Liver (tissue), 9 donors: ENCODE measurements around the gene SARDH. TPM values are rescaled to one million over a fixed set of nuclear protein-coding genes. Genes with fewer than 3 reads are reported as not detected.

Experiments
- DNase-seq: peaks from one replicate; pipeline ENCODE4 v3.0.0-alpha.2; 2017; ENCODE audit warnings: low spot score
- H3K27ac ChIP-seq, 2 donors: one replicate each; pipeline ENCODE4 v1.7.0; 2013; ENCODE audit warnings: inconsistent platforms in 2 of 2, low read length in 2 of 2, control low read depth in 1 of 2, low read depth in 1 of 2, mild to moderate bottlenecking in 1 of 2
- H3K27me3 ChIP-seq, 4 donors: one replicate each; pipeline versions ENCODE4 v1.6.1 to v1.7.0; 2013; ENCODE audit warnings: low read length in 3 of 4, inconsistent platforms in 1 of 4, mild to moderate bottlenecking in 1 of 4, moderate library complexity in 1 of 4; ENCODE audit not compliant: control insufficient read depth in 4 of 4, insufficient read depth in 4 of 4
- H3K36me3 ChIP-seq, 4 donors: one replicate each; pipeline versions ENCODE4 v1.6.1 to v1.7.0; 2013; ENCODE audit warnings: low read length in 3 of 4, mild to moderate bottlenecking in 3 of 4, low read depth in 1 of 4, moderate library complexity in 1 of 4; ENCODE audit not compliant: control insufficient read depth in 4 of 4, insufficient read depth in 3 of 4
- H3K4me1 ChIP-seq, 4 donors: one replicate each; pipeline versions ENCODE4 v1.6.1 to v1.7.0; 2013; ENCODE audit warnings: low read length in 3 of 4, mild to moderate bottlenecking in 3 of 4, moderate library complexity in 1 of 4; ENCODE audit not compliant: control insufficient read depth in 4 of 4, insufficient read depth in 4 of 4
- H3K4me3 ChIP-seq, 3 donors: one replicate each; pipeline versions ENCODE4 v1.6.1 to v1.7.0; 2013; ENCODE audit warnings: low read length in 3 of 3, control low read depth in 1 of 3, low read depth in 1 of 3, mild to moderate bottlenecking in 1 of 3
- H3K9ac ChIP-seq, 2 donors: one replicate each; pipeline ENCODE4 v1.7.0; 2013; ENCODE audit warnings: low read length in 2 of 2, mild to moderate bottlenecking in 2 of 2, moderate library complexity in 2 of 2, control low read depth in 1 of 2, low read depth in 1 of 2
- H3K9me3 ChIP-seq, 4 donors: one replicate each; pipeline versions ENCODE4 v1.6.1 to v1.7.0; 2013; ENCODE audit warnings: low read length in 3 of 4; ENCODE audit not compliant: control insufficient read depth in 4 of 4
- EGR1 ChIP-seq, 2 donors: IDR thresholded peaks; 2 replicates each; pipeline ENCODE4 v1.6.1; 2016 to 2018; ENCODE audit warnings: antibody characterized with exemption in 2 of 2, low read depth in 2 of 2
- FOXA1 ChIP-seq: IDR thresholded peaks from 2 replicates; pipeline ENCODE4 v1.6.1; 2016; ENCODE audit warnings: antibody characterized with exemption
- FOXA2 ChIP-seq: IDR thresholded peaks from 2 replicates; pipeline ENCODE4 v1.6.1; 2016; ENCODE audit warnings: antibody characterized with exemption
- GABPA ChIP-seq, 2 donors: IDR thresholded peaks in 1 of 2; conservative IDR thresholded peaks in 1 of 2; 2 replicates each; pipeline ENCODE4 v1.6.1; 2016; ENCODE audit warnings: antibody characterized with exemption in 2 of 2, mild to moderate bottlenecking in 1 of 2, moderate library complexity in 1 of 2
- HNF4A ChIP-seq, 2 donors: conservative IDR thresholded peaks; 2 replicates each; pipeline ENCODE4 v1.6.1; 2016; ENCODE audit warnings: antibody characterized with exemption in 2 of 2, mild to moderate bottlenecking in 2 of 2
- JUND ChIP-seq, 2 donors: IDR thresholded peaks; 2 replicates each; pipeline ENCODE4 v1.6.1; 2016; ENCODE audit warnings: antibody characterized with exemption in 2 of 2
- NR2F2 ChIP-seq: IDR thresholded peaks from 2 replicates; pipeline ENCODE4 v1.6.1; 2016; ENCODE audit warnings: antibody characterized with exemption
- RAD21 ChIP-seq, 2 donors: IDR thresholded peaks; 2 replicates each; pipeline ENCODE4 v1.6.1; 2016; ENCODE audit warnings: antibody characterized with exemption in 2 of 2, mild to moderate bottlenecking in 2 of 2
- RXRA ChIP-seq, 2 donors: IDR thresholded peaks; 2 replicates each; pipeline ENCODE4 v1.6.1; 2017 to 2018; ENCODE audit warnings: antibody characterized with exemption in 2 of 2, mild to moderate bottlenecking in 1 of 2
- SP1 ChIP-seq: IDR thresholded peaks from 2 replicates; pipeline ENCODE4 v1.6.1; 2018; ENCODE audit warnings: antibody characterized with exemption, mild to moderate bottlenecking
- TAF1 ChIP-seq: conservative IDR thresholded peaks from 2 replicates; pipeline ENCODE4 v1.6.1; 2016; ENCODE audit warnings: antibody characterized with exemption, mild to moderate bottlenecking
- YY1 ChIP-seq: IDR thresholded peaks from 2 replicates; pipeline ENCODE4 v1.6.1; 2016; ENCODE audit warnings: antibody characterized with exemption, mild to moderate bottlenecking
- WGBS: extraction: QIAGEN DNeasy Blood & Tissue Kit; methylation state at CpG from one replicate; pipeline ENCODE4 v1.1.7; 2013; 5-methylcytosine and 5-hydroxymethylcytosine counted together
- polyA plus RNA-seq, 2 donors: library from polyadenylated mRNA; stranded (reverse) in 1 of 2; unstranded in 1 of 2; fragments of 200-250 nt in 1 of 2; fragments of >200 nt in 1 of 2; fragmentation: Nextera tagmentation in 1 of 2; extraction: Ambion mirVana in 1 of 2; gene quantifications; one replicate each; pipeline versions ENCODE4 v1.2.1 to v1.2.3, GENCODE V29; 2013 to 2015
- total RNA-seq, 2 donors: library from RNA; depleted of rRNA; stranded (reverse); fragments of >200 nt; gene quantifications; one replicate each; pipeline ENCODE4 v1.2.3, GENCODE V29; 2014
- TF ChIP-seq, protein P1 (sequence below): IDR thresholded peaks from 2 replicates; pipeline ENCODE4 v1.6.1; 2016; ENCODE audit warnings: antibody characterized with exemption
- TF ChIP-seq, protein P2 (sequence below): fragments of 150-350 bp; IDR thresholded peaks from 2 replicates; pipeline ENCODE4 v1.5.1; 2017; ENCODE audit warnings: improper control_type of control experiment, low read depth, low read length; ENCODE audit not compliant: missing input control
- TF ChIP-seq, protein P3 (sequence below): IDR thresholded peaks from 2 replicates; pipeline ENCODE4 v1.6.1; 2016; ENCODE audit warnings: antibody characterized with exemption, mild to moderate bottlenecking
- TF ChIP-seq, protein P4 (sequence below): IDR thresholded peaks from 2 replicates; pipeline ENCODE4 v1.6.1; 2016; ENCODE audit warnings: antibody characterized with exemption
- donor health status: healthy.
- donor health status: healthy.
- donor health status: healthy.
- donor health status: healthy.
- donor health status: healthy.

Gene SARDH
- total and polyA plus RNA-seq, 4 donors: 53.7 to 291 (median 63.4) TPM

DNA sequence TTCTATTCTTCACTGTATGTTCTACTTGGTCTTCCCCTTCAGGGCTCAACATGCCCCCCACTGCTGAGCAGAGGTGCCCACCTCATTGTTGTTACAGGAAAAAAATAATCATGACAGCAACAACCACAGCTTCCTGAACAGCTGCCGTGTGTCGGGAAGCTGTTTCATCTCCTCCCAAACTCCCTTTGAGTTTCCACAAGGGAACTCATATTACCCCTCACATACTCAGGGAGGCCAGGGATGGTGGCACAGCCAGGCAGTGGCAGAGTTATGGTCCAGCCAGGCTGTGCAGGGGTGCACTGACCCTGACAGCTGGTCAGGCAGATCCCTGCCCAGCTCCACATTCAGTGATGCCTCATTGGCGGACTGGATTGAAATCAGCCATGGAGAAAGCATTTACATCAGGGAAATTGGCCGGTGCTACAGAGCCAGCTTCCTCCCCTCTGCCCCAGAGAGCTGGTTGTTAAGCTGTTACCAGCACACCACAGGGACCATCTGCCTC is 37.3 kb downstream of the SARDH start (continued):
- no peak for TF ChIP-seq FOXA2

DNA sequence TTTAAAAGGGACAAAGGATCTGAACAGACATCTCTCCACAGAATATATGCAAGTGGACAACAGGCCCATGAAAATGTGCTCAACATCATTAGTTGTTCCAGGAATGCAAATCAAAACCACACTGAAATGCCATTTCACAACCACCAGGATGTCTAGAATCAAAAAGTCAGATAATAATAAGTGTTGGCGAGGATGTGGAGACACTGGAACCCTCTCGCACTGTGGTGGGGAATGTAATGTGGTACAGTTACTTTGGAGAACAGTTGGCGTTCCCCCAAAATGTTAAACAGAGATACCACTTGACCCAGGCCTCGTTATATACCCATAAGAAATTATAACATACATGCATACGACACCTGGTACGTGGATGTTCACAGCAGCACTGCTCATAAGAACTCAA is 38.6 kb downstream of the SARDH start:
- Histone ChIP-seq H3K4me3 (no peak overlapping the region), H3K27me3 (no peaks in the 10 kb centered on the region), H3K27ac (no peak overlapping the region), H3K9ac (no peak overlapping the region), H3K9me3 (no peaks in the 10 kb centered on the region), H3K36me3 (peaks cover 11 to 44% (median 18%) of the 10 kb centered on the region in 4 donors), H3K4me1 (peaks cover 0 to 4% (median 0%) of the 10 kb centered on the region in 4 donors)
- 96% methylated on average over 6 of the region's 6 CpGs for WGBS
- no peak for TF ChIP-seq FOXA1
- TF ChIP-seq GABPA (IDR thresholded peaks at IDR 0.05 in 1 of 2, conservative IDR thresholded peaks at IDR 0.05 in 1 of 2): no peak
- no peak for TF ChIP-seq JUND (IDR thresholded peaks at IDR 0.05)
- no peak for TF ChIP-seq RAD21 (IDR thresholded peaks at IDR 0.05)
- no peak for TF ChIP-seq HNF4A (conservative IDR thresholded peaks at IDR 0.05)
- no peak for TF ChIP-seq EGR1 (IDR thresholded peaks at IDR 0.05; ENCODE audit: low read depth in 2 of 2)
- TF ChIP-seq, protein P1, sequence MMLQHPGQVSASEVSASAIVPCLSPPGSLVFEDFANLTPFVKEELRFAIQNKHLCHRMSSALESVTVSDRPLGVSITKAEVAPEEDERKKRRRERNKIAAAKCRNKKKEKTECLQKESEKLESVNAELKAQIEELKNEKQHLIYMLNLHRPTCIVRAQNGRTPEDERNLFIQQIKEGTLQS: no peak
- TF ChIP-seq, protein P2, sequence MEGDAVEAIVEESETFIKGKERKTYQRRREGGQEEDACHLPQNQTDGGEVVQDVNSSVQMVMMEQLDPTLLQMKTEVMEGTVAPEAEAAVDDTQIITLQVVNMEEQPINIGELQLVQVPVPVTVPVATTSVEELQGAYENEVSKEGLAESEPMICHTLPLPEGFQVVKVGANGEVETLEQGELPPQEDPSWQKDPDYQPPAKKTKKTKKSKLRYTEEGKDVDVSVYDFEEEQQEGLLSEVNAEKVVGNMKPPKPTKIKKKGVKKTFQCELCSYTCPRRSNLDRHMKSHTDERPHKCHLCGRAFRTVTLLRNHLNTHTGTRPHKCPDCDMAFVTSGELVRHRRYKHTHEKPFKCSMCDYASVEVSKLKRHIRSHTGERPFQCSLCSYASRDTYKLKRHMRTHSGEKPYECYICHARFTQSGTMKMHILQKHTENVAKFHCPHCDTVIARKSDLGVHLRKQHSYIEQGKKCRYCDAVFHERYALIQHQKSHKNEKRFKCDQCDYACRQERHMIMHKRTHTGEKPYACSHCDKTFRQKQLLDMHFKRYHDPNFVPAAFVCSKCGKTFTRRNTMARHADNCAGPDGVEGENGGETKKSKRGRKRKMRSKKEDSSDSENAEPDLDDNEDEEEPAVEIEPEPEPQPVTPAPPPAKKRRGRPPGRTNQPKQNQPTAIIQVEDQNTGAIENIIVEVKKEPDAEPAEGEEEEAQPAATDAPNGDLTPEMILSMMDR: no peak
- TF ChIP-seq FOXA2: no peak
- TF ChIP-seq TAF1: no peak
- no peak for TF ChIP-seq NR2F2
- TF ChIP-seq, protein P3, sequence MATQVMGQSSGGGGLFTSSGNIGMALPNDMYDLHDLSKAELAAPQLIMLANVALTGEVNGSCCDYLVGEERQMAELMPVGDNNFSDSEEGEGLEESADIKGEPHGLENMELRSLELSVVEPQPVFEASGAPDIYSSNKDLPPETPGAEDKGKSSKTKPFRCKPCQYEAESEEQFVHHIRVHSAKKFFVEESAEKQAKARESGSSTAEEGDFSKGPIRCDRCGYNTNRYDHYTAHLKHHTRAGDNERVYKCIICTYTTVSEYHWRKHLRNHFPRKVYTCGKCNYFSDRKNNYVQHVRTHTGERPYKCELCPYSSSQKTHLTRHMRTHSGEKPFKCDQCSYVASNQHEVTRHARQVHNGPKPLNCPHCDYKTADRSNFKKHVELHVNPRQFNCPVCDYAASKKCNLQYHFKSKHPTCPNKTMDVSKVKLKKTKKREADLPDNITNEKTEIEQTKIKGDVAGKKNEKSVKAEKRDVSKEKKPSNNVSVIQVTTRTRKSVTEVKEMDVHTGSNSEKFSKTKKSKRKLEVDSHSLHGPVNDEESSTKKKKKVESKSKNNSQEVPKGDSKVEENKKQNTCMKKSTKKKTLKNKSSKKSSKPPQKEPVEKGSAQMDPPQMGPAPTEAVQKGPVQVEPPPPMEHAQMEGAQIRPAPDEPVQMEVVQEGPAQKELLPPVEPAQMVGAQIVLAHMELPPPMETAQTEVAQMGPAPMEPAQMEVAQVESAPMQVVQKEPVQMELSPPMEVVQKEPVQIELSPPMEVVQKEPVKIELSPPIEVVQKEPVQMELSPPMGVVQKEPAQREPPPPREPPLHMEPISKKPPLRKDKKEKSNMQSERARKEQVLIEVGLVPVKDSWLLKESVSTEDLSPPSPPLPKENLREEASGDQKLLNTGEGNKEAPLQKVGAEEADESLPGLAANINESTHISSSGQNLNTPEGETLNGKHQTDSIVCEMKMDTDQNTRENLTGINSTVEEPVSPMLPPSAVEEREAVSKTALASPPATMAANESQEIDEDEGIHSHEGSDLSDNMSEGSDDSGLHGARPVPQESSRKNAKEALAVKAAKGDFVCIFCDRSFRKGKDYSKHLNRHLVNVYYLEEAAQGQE: no peak
- no peak for TF ChIP-seq YY1
- no peak for TF ChIP-seq RXRA (IDR thresholded peaks at IDR 0.05)
- TF ChIP-seq, protein P4, sequence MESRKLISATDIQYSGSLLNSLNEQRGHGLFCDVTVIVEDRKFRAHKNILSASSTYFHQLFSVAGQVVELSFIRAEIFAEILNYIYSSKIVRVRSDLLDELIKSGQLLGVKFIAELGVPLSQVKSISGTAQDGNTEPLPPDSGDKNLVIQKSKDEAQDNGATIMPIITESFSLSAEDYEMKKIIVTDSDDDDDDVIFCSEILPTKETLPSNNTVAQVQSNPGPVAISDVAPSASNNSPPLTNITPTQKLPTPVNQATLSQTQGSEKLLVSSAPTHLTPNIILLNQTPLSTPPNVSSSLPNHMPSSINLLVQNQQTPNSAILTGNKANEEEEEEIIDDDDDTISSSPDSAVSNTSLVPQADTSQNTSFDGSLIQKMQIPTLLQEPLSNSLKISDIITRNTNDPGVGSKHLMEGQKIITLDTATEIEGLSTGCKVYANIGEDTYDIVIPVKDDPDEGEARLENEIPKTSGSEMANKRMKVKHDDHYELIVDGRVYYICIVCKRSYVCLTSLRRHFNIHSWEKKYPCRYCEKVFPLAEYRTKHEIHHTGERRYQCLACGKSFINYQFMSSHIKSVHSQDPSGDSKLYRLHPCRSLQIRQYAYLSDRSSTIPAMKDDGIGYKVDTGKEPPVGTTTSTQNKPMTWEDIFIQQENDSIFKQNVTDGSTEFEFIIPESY: no peak
- no peak for TF ChIP-seq SP1
- no peak for DNase-seq
